HG02759 (cell line): ENCODE data around the gene LY9.
"Not testable (repeated sequence)": the region's sequence is repeated elsewhere in the genome, so short reads cannot be mapped to it uniquely, and the experiment has no call there.

ENCODE experiments used
- ATAC-seq: cut with Tn5 transposase; IDR thresholded peaks from one replicate; pipeline ENCODE4 v1.9.1; 2021; ENCODE audit warnings: mild to moderate bottlenecking, moderate library complexity; ENCODE audit not compliant: unreplicated experiment

LY9 gene

DNA sequence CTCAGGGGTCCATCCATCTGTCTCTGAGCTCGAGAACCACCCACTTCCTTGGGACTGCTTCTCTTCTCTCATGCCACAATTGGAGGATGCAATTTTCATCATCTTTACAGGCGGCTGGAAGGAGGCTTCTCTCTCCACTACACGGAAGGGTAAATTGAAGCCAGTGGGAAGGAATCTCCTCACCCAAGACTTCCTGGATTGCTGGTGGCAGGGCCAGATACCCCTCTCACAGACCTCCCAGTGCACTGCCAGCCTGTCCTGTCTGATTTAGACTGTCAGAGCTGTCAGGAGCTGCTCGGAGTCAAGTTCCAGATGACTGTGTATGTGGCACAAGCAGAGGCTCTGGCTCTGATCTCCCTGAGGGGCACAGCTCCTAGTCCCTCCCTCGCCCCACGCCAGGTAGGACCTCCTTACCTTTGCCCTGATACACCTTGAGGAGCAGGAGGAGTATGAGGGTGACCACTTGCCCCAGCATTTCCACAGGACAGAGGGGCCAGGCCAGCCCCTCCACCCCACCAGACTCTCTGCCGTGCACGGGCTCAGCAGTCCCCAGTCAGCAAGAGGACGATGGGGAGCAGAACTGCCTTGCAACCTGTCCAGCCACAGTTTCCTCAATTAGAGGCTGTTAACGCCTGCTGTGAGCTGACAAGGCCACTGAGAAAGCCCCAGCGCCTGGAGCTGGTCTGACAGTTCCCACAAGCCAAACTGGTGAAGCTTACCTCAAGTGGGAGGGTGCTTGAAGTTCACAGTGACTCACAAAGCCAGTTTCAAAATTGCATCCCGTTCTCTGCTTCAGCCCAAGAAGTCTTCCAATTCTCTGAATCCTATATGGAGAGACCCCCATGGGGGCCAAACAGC is 66.5 kb downstream of the LY9 start, which contains the start of gene CD244:
TSS of gene CD244 (minus strand) at position 685 of the 858 bp plus-strand sequence. CDS start at position 475, 210 bp downstream.
- ATAC-seq = peak; percentile 85

GRCh38 chr1:160863061-160863773 is 67.2 kb downstream of the LY9 start:
- ATAC-seq = no peak

GRCh38 chr1:160863774-160864131 is 67.8 kb downstream of the LY9 start:
- no peak for ATAC-seq

- ATAC-seq = no peak
Measured at GRCh38 chr1:160864173-160864572, 68.2 kb downstream of the LY9 start.

GRCh38 chr1:160865337-160865736 is 69.4 kb downstream of the LY9 start:
- no peak for ATAC-seq

GRCh38 chr1:160866001-160866694 is 70.2 kb downstream of the LY9 start:
- ATAC-seq = no peak

GRCh38 chr1:160866695-160867260 is 70.8 kb downstream of the LY9 start:
- ATAC-seq = no peak

DNA sequence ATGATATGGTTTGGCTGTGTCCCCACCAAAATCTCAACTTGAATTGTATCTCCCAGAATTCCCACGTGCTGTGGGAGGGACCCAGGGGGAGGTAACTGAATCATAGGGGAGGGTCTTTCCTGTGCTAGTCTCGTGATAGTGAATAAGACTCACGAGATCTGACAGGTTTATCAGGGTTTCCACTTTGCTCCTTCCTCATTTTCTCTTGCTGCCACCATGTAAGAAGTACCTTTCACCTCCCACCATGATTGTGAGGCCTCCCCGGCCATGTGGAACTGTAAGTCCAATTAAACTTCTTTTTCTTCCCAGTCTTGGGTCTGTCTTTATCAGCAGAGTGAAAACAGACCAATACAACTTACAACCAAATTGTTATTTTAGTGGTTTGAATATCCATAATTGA is 71.7 kb downstream of the LY9 start:
- not testable (repeated sequence) for ATAC-seq

- ATAC-seq = no peak
Measured at GRCh38 chr1:160868141-160868540, 72.2 kb downstream of the LY9 start.

GRCh38 chr1:160874935-160875334 is 79.0 kb downstream of the LY9 start:
- ATAC-seq = no peak

DNA sequence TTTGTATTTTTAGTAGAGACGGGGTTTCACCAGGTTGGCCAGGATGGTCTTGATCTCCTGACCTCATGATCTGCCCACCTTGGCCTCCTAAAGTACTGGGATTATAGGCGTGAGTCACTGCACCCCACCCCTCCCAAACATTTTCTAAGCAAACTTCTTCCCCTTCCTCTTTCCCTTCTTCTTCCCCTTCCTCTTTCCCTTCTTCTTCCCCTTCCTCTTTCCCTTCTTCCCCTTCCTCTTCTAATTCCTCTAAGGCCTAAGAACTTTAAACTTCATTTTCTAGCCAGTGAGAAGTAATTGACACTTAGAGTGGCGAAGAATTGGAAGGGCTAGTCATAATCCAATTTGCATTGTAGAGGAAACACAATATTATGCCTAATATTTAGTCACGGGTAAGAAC is 79.6 kb downstream of the LY9 start:
- ATAC-seq = not testable (repeated sequence)

DNA sequence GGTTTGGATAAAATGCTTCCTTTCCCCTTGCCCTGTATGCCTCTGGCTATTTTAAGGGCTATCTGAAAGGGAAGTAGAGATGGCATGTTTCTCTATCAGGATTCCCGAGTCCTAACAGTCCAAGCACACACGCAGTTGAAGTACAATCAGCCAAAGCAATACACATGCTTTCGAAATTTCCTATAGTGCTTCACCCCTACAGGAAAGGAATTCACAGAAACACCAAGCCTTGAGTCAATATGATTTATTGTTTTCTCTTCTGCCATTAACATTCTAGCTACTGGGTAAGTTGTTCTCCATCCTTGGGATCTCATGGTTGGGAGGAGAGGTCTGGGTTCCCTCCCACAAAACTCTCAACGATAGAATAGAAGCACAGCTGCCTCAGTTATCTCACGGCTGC is 80.3 kb downstream of the LY9 start:
- no peak for ATAC-seq

- no peak for ATAC-seq
Measured at GRCh38 chr1:160877221-160877620, 81.2 kb downstream of the LY9 start.
